G401 (cell line): ENCODE data around the gene PLCXD1. TPM values are rescaled to one million over a fixed set of nuclear protein-coding genes. Genes with fewer than 3 reads are reported as not detected.
"Not testable (repeated sequence)": the region's sequence is repeated elsewhere in the genome, so short reads cannot be mapped to it uniquely, and the experiment has no call there.

Experiments
- DNase-seq: peaks from one replicate; pipeline ENCODE4 v3.0.0-alpha.2; 2015; ENCODE audit warnings: low spot score
- in situ Hi-C: cut with HindIII; loops from 2 replicates; pipeline ENCODE4 v1.10.0; 2016; ENCODE audit warnings: low sequenced_read_pairs, mixed read lengths
- total RNA-seq: library from RNA; depleted of rRNA; stranded (reverse); fragments of >200 nt; shearing (Covaris generic); gene quantifications from 2 replicates; pipeline ENCODE4 v1.2.3, GENCODE V29; 2014

The PLCXD1 gene
- total RNA-seq, 1 experiment from 2014 or later: 24.0 TPM

DNA sequence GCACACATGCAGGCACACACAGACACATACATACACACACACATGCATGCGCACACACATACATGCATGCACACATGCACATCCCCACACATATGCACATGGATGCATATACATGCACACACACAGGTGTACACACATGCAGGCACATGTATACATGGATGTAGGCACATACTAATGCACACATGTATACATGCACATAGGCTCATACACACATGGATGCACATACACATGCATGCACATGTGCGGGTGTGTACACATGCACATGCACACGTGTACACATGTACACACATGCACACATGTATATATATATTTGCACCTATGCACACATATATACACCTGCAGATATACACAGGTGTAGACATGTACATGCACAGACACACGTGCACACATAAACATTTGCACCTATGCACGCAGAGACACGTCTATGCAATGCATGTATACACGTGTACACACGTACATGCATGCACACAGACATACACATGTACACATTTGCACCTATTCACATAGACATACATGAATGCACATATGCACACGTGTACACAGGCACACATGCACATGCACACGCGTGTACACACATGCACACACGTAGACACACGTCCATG is 4.0 kb downstream of the PLCXD1 start:
- in situ Hi-C loops: no loop called here
- DNase-seq: no peak

DNA sequence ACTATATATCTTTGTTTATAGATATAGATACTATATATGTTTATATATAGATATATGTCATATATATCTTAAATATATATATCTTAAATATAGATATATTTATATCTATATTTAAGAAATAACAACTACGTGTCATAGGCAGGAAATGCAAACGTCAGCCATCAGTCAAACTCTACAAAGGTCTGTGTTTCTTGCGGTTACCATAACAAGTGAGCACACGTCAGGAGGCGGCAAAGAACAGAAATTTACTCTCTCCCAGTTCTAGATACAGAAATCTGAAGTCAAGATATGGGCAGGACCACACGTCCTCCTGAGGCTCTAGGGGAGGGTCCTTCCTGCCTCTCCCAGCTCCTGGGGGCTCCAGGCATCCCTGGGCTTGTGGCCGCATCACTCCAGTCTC is 6.5 kb downstream of the PLCXD1 start:
- DNase-seq: no peak
- in situ Hi-C loops: no loop called here

DNA sequence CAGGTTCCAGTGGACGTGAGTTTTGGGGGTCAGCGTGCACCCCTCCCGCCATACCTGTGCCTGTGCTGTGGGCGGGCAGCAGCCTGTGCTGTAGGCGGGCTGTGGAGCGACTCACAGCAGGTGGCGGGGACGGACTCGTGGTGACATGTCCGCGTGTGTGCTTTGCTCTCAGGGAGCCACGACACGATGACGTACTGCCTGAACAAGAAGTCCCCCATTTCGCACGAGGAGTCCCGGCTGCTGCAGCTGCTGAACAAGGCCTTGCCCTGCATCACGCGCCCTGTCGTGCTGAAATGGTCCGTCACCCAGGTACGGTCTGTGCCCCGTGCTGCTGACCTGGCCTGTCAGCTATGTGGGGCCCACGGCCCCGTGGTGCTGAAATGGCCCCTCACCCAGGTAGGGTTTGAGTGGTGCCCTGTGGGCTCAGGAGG is 7.4 kb downstream of the PLCXD1 start:
- no peak for DNase-seq
- in situ Hi-C loops: no loop called here

GRCh38 chrX:290476-291166 is 9.4 kb downstream of the PLCXD1 start:
- in situ Hi-C loops: no loop called here
- no peak for DNase-seq

DNA sequence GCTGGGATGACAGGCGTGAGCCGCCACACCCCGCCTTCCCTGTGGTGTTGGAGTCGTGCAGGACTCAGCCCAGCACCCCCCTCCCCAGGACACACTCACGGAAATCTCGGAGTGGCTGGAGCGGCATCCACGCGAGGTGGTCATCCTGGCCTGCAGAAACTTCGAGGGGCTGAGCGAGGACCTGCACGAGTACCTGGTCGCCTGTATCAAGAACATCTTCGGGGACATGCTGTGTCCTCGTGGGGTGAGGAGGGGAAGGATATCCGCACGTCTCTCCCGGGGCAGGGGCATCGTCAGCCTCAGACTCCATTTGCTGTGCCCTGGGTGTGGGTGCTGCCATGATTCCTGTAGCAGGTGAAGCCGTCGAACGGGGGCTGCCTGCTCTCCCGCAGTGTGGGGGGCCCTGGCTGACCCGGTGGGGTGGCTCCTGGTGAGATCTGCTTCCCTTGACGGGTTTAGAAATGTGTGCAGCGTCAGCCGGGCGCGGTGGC is 10.3 kb downstream of the PLCXD1 start:
- in situ Hi-C loops: no loop called here

GRCh38 chrX:292900-293897 is 12.0 kb downstream of the PLCXD1 start:
- DNase-seq: no peak
- in situ Hi-C loops: no loop called here

More for the DNA sequence above, 10.3 kb downstream of the PLCXD1 start:
- no peak for DNase-seq

DNA sequence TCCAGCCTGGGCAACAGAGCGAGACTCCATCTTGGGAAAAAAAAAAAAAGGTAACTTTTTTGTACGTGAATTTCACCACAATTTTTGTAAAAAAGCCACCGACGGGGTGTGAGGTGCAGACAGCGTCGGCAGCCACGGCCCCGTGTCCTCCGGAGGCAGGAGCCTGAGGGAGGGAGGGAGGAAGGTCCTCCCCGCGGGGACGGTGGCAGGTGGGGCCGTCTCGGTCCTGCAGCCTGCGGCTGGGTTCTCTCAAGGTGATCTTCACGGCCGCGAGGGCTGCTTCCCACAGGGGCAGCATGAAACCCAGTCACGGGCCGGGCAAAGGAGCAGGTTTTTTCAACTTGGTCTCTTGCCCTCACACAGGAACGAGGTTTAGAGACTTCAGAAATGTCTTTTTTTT is 14.0 kb downstream of the PLCXD1 start:
- in situ Hi-C loops: no loop called here
- no peak for DNase-seq

DNA sequence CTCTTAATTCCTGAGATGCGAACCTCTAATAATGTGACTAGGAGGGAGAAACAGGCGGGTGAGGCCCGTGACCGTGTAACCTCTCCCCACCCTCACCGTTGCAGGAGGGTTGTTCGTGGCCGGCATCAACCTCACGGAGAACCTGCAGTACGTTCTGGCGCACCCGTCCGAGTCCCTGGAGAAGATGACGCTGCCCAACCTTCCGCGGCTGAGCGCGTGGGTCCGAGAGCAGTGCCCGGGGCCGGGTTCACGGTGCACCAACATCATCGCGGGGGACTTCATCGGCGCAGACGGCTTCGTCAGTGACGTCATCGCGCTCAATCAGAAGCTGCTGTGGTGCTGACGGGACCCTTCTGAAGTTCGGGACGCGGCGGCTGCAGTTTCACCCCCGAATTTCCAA is 17.8 kb downstream of the PLCXD1 start:
- in situ Hi-C loops: no loop called here
- DNase-seq: no peak

DNA sequence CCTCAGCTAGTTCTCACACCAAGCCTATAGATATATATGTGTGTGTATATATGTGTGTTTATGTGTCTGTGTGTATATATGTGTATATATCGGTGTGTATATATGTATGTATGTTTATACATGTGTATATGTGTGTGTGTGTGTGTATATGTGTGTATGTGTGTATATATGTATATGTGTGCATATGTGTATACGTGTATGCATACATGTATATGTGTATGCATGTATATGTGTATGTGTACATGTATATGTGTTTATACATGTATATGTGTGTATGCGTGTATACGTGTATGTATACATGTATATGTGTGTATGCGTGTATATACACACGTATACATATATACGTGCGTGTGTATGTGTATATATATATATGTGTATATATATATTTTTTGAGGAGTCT is 19.2 kb downstream of the PLCXD1 start:
- no peak for DNase-seq
- in situ Hi-C loops: no loop called here

DNA sequence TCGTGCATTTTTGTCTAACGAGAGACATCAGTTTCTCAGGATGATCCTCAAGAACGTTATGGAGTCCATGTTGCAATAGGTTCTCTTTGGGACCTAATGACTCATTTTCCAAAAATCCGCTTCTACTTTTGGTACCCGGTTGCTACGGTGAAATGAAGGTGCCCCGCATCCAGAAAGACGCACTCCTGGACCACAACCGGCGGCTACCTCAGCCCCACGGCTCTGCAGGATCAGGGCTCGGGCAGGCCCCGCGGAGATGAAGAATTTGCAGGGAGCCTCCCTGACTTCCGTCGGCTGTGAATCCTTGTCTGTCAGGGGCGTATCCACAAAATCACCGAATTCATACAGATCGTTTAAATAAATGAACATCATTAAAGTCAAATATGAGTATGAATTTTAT is 21.8 kb downstream of the PLCXD1 start:
- in situ Hi-C loops: no loop called here
- no peak for DNase-seq

DNA sequence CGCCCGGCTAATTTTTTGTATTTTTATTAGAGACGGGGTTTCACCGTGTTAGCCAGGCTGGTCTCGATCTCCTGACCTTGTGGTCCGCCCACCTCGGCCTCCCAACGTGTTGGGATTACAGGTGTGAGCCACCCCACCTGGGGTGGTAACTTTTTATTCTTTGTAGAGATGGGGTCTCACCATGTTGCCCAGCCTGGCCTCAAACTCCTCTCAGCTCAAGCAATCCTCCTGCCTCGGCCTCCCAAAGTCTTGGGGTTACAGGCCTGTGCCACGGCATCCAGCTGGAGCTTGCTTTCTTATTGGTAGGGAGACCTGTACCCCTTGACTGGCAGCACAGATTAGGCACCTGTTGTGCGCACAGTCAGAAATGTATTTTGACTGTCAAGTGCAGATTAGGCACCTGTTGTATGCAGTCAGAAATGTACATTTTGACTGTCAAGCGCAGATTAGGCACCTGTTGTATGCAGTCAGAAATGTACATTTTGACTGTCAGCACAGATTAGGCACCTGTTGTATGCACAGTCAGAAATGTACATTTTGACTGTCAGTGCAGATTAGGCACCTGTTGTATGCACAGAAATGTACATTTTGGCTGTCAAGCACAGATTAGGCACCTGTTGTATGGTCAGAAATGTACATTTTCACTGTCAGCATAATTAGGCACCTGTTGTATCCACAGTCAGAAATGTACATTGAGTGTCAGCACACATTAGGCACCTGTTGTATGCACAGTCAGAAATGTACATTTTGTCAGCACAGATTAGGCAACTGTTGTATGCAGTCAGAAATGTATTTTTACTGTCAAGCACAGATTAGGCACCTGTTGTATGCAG is 24.8 kb downstream of the PLCXD1 start:
- in situ Hi-C loops, DNase-seq: not testable (repeated sequence)

GRCh38 chrX:306614-307251 is 25.6 kb downstream of the PLCXD1 start:
- in situ Hi-C loops, DNase-seq: not testable (repeated sequence)

- in situ Hi-C loops: no loop called here
- DNase-seq: no peak
These were observed 26.3 kb downstream of the PLCXD1 start for GRCh38 chrX:307261-308111.

DNA sequence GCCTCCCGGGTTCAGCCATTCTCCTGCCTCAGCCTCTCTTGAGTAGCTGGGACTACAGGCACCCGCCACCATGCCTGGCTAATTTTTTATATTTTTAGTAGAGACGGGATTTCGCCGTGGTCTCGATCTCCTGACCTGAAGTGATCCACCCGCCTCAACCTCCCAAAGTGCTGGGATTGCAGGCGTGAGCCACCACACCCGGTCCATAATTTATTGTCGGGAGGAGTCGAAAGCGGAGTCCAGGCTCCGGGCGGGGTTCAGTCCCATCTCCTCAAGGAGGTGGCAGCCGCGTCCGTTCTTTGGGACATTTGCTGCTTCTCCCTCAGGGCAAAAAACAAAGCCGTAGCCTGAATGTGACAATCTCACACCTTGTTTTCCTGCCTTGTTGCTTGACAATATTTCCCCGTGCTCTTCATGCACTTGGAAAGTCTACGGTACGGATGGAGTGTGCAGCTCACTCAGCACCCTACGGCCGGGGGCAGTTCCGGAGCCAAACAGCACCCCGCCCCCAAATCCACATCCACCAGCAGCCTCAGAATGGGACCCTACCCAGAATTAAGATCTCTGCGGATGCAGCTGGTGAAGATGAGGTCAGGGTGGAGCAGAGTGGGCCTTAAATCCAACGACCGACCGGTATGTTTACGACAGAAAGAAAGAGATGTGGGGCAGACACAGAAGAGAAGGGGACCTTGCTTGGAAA is 27.8 kb downstream of the PLCXD1 start:
- no peak for DNase-seq
- in situ Hi-C loops: no loop called here

DNA sequence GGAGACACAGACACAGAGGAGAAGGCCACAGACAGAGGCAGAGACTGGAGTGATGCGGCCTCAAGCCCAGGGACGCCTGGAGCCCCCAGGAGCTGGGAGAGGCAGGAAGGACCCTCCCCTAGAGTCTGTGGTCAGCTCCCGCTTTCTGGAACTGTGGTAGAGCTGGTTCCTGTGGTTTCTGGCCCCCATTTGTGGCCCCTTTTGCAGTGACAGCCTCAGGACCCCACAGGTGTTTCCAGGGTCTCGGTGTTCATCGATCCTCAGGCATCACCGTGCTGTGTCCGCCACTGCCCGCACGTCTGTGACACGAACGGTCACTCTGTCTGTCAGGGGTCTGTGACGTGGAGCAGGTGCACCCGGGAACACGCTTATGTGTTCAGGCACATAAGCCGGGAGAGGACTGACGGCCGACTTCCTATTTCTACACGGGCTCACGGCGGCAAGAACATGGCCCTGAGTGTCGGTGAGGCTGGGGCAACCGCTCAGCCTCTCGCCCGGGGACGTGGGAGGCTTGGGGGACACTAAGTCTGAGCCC is 29.5 kb downstream of the PLCXD1 start:
- no peak for DNase-seq
- in situ Hi-C loops: no loop called here

DNA sequence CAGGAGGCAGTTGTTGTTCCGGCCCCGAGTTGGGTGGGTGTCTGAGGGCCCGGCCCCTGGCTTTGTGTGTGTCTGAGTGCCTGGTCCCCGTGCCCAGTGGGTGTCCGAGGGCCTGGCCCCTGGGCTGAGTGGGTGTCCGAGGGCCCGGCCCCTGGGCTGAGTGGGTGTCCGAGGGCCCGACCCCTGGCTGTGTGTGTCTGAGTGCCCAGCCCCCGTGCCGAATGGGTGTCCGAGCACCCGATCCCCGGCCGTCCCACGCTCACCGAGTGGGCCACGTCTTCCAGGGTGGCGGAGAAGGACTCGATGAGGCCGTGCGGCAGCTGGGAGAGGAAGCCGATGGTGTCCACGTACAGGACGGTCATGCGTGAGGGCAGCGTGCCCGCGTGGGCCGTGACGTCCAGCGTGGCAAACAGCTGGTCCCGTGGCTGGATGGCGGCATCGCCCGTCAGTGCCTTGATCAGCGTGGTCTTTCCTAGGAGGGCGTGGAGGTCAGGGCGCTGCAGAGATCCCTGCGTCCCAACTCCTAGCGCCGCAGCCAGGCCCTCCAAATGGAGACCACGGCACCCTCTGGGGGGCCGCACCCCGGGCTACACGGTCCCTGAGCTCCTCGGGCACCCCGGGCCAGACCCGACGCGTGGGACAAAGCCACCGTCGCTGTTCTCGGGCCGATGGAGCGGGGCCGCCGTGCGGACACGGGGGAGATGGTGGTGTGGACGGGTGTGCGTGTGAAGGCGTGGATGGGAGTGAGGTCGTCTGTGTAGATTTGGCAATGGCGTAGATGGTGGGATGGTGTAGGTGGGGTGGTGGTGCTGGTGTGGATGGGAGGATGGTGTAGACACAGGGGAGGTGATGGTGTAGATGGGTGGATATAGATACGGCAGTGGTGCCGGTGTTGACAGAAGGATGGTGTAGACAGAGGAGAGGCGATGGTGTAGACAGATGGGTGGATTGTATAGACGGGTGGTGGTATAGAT is 30.3 kb downstream of the PLCXD1 start:
- DNase-seq: no peak
- in situ Hi-C loops: no loop called here
